MCF 10A (cell line): ENCODE measurements around the gene WNT7B. TPM values are rescaled to one million over a fixed set of nuclear protein-coding genes. Genes with fewer than 3 reads are reported as not detected.
A peak's percentile ranks its signal among the peaks of the same experiment; 100 is the strongest.

Source experiments
- BruUV-seq: library from RNA; stranded (reverse); fragments of 400-500 nt; replicated peaks from 2 replicates; lab custom pipeline; 2021; lab: Mats Ljungman, UMichigan
- CTCF ChIA-PET: fragments of 300-600 bp; sonication (Branson Sonifier 250); formaldehyde crosslinking; extraction: SDS; loops from one replicate; lab custom pipeline; 2021; ENCODE audit warnings: antibody characterized with exemption, inconsistent platforms; lab: Yijun Ruan, JAX
- POLR2A ChIA-PET: fragments of 300-600, 350-650 bp; sonication (Branson Sonifier 250); formaldehyde crosslinking; extraction: SDS; loops from one replicate; lab custom pipeline; 2020; ENCODE audit warnings: antibody characterized with exemption, inconsistent platforms; lab: Yijun Ruan, JAX
- DNase-seq: peaks from one replicate; pipeline ENCODE4 v3.0.0-alpha.2; 2018; ENCODE audit not compliant: unreplicated experiment
- H3K27ac Mint-ChIP-seq: one replicate; pipeline ENCODE4 v1.8.0; 2022; ENCODE audit warnings: mild to moderate bottlenecking, low read depth, mixed read lengths; ENCODE audit not compliant: unreplicated experiment
- H3K27me3 Mint-ChIP-seq: one replicate; pipeline ENCODE4 v1.8.0; 2022; ENCODE audit warnings: mixed read lengths; ENCODE audit not compliant: insufficient read depth, unreplicated experiment
- H3K36me3 Mint-ChIP-seq: one replicate; pipeline ENCODE4 v1.8.0; 2022; ENCODE audit warnings: mild to moderate bottlenecking, moderate library complexity, mixed read lengths; ENCODE audit not compliant: insufficient read depth, unreplicated experiment
- H3K4me1 Mint-ChIP-seq: one replicate; pipeline ENCODE4 v1.8.0; 2022; ENCODE audit warnings: mixed read lengths; ENCODE audit not compliant: insufficient read depth, unreplicated experiment
- H3K4me3 Mint-ChIP-seq: one replicate; pipeline ENCODE4 v1.8.0; 2022; ENCODE audit warnings: mild to moderate bottlenecking, moderate library complexity, mixed read lengths; ENCODE audit not compliant: unreplicated experiment
- H3K9me3 Mint-ChIP-seq: one replicate; pipeline ENCODE4 v1.8.0; 2022; ENCODE audit warnings: mixed read lengths; ENCODE audit not compliant: unreplicated experiment
- intact Hi-C: fragments of 100-400 bp; cut with micrococcal nuclease; formaldehyde crosslinking; loops from 2 replicates; pipeline ENCODE4 v1.14.1; 2022
- total RNA-seq: library from RNA; stranded (reverse); gene quantifications from 2 replicates; pipeline ENCODE4 v1.2.3, GENCODE V29; 2022
- TF ChIP-seq, protein P1 (sequence below): fragments of 200-600 bp; IDR thresholded peaks from one replicate; pipeline ENCODE4 v1.8.0; 2022; ENCODE audit warnings: antibody characterized with exemption, mild to moderate bottlenecking; ENCODE audit not compliant: unreplicated experiment

Gene WNT7B
- total RNA-seq, 1 experiment from 2014 or later = 0.28 TPM

DNA sequence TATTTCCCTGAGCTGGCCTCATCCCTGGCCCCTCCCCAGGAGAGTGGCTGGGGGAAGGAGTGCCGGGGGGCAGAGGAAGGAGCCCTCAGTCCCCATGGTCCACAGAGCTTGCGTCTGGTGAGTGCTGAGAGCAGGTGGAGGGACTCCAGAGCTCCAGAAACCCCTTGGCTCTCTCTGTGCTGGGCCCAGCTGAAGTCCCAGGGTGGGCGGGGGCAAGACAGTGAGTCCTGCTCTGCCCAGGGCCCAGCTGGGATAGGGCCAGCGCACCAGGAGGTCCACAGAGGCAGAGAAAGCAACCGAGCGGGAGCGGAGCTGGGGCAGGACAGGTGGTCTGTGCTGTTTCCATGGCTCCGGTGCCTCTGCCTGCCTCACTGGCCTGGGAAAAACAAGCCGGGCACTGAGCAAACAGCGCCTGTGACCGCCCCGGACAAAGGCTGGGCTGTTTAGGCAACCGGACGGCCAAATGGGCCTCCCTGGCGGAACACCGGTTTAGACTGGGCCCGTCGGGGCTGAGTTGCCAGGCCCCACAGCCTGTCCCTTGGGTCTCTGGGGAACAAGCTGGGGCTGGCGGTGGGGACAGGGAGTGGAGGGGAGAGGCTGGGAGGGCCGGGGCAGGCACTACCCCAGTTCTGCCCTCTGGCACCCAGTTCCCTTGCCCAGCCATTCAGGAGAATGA lies 34.1 kb upstream of the WNT7B start:
- no peaks in the 10 kb centered on the region for H3K27me3 Mint-ChIP-seq
- CTCF ChIA-PET = interaction anchor here (0.5 to 2.3 kb wide), 5 partner anchors 26 to 278 kb away, joined by 3 to 19 read pairs (median 5); no protein-coding TSS in a partner anchor
- DNase-seq = no peak
- H3K9me3 Mint-ChIP-seq = no peaks in the 10 kb centered on the region
- intact Hi-C loops = no loop called here
- H3K4me3 Mint-ChIP-seq = no peak overlapping the region
- BruUV-seq = no TSS peak
- TF ChIP-seq, protein P1, sequence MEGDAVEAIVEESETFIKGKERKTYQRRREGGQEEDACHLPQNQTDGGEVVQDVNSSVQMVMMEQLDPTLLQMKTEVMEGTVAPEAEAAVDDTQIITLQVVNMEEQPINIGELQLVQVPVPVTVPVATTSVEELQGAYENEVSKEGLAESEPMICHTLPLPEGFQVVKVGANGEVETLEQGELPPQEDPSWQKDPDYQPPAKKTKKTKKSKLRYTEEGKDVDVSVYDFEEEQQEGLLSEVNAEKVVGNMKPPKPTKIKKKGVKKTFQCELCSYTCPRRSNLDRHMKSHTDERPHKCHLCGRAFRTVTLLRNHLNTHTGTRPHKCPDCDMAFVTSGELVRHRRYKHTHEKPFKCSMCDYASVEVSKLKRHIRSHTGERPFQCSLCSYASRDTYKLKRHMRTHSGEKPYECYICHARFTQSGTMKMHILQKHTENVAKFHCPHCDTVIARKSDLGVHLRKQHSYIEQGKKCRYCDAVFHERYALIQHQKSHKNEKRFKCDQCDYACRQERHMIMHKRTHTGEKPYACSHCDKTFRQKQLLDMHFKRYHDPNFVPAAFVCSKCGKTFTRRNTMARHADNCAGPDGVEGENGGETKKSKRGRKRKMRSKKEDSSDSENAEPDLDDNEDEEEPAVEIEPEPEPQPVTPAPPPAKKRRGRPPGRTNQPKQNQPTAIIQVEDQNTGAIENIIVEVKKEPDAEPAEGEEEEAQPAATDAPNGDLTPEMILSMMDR = no peak
- peaks cover 8% of the 10 kb centered on the region for H3K36me3 Mint-ChIP-seq
- no peak overlapping the region for H3K27ac Mint-ChIP-seq
- peaks cover 28% of the 10 kb centered on the region for H3K4me1 Mint-ChIP-seq
- POLR2A ChIA-PET = interaction anchor here (1.0 to 14.6 kb wide), 4 partner anchors 50 to 77 kb away, joined by 4 to 533 read pairs (median 132); no protein-coding TSS in a partner anchor

DNA sequence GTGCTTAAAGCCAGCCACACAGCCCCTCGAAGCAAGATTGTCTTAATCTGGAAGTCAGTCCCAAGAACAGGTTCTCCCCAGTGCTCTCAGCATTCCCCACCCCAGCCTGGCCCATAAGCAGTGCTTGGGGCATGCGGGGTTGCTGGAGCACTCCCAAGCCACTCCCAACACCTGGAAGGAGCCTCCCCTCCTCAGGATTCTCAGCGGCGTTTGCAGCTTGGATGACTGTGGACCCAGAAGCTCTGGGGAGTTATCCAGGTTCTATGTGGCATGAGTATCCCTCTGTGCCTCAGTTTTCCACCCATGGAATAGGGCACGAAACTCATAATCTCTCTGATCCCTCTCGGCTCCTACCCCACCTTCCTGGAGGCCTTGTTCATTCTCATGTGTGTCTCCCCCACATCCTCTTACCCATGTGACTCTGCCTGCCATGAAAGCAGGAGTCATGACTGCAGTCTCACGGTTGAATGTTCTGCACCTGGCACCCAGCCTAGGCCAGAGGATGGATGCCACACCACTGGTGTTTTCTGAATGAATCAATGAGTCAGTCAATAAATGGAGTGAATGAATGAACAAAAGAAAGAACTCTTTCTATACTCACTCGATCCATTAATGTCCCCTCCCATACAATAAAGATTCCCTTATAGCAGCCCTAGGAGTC lies 33.4 kb upstream of the WNT7B start:
- POLR2A ChIA-PET = interaction anchor here (6.1 to 14.6 kb wide), 2 partner anchors 51 to 67 kb away, joined by 193 to 533 read pairs; no protein-coding TSS in a partner anchor
- H3K27me3 Mint-ChIP-seq = no peaks in the 10 kb centered on the region
- H3K4me1 Mint-ChIP-seq = peaks cover 29% of the 10 kb centered on the region
- H3K36me3 Mint-ChIP-seq = peaks cover 8% of the 10 kb centered on the region
- no TSS peak for BruUV-seq
- H3K4me3 Mint-ChIP-seq = no peak overlapping the region
- peak; percentile 20 for DNase-seq
- TF ChIP-seq, protein P1 = no peak
- H3K9me3 Mint-ChIP-seq = no peaks in the 10 kb centered on the region
- CTCF ChIA-PET = interaction anchor here (1.0 kb wide), 1 partner anchor 70 kb away, joined by 5 read pairs; no protein-coding TSS in a partner anchor
- H3K27ac Mint-ChIP-seq = no peak overlapping the region
- intact Hi-C loops = no loop called here

DNA sequence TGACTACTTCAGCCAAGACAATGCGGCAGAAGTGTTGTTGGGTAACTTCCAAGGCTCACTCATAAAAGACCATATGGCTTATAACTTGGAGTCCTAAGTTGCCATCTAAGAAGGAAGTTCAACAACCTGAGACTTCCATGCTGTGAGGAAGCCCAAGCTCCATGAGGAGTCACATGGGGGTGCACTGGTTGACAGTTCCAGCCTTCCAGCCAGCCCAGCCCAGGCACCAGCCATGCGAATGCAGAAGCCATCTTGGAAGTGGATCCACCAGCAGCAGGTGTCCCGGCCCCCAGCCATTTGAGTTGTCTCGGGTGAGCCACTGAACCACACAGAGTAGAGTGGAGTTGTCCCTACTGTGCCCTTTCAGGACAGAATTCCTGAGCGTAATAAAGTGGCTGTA lies 32.8 kb upstream of the WNT7B start:
- Mint-ChIP-seq H3K36me3 (peaks cover 8% of the 10 kb centered on the region), H3K9me3 (no peaks in the 10 kb centered on the region), H3K4me3 (no peak overlapping the region), H3K27ac (no peak overlapping the region), H3K27me3 (no peaks in the 10 kb centered on the region), H3K4me1 (peaks cover 25% of the 10 kb centered on the region)
- ChIA-PET POLR2A (interaction anchor here (0.5 to 14.6 kb wide), 4 partner anchors 51 to 305 kb away, joined by 3 to 533 read pairs (median 130); no protein-coding TSS in a partner anchor), CTCF (interaction anchor here (4.9 kb wide), 1 partner anchor 33 kb away, joined by 39 read pairs; no protein-coding TSS in a partner anchor)
- BruUV-seq = no TSS peak
- TF ChIP-seq, protein P1 = no peak
- intact Hi-C loops = loop anchor here (5.0 kb wide), 1 partner anchor 538 kb away; no protein-coding TSS in a partner anchor
- DNase-seq = no peak
